Upper lobe of left lung (tissue), 4 donors: Measurements from ENCODE around the gene SPCS3.

Source experiments
- CTCF ChIP-seq, 6 experiments: fragments of 450-650 bp in 4 of 6; fragments of 200-600 bp in 2 of 6; sonication (generic) in 2 of 6; IDR thresholded peaks; one replicate each; pipeline ENCODE4 v1.5.1; 2016 to 2019; ENCODE audit warnings: antibody characterized with exemption in 6 of 6
- EP300 ChIP-seq, 4 donors: sonication (generic); formaldehyde crosslinking; IDR thresholded peaks; one replicate each; pipeline ENCODE4 v1.5.1; 2017; ENCODE audit warnings: antibody characterized with exemption in 4 of 4, control low read depth in 2 of 4
- POLR2AphosphoS5 ChIP-seq, 2 donors: sonication (generic); formaldehyde crosslinking; IDR thresholded peaks; one replicate each; pipeline ENCODE4 v1.5.1; 2017; ENCODE audit warnings: antibody characterized with exemption in 2 of 2

GRCh38 chr4:176343286-176343685 is 23.5 kb downstream of the SPCS3 start:
- TF ChIP-seq CTCF (IDR thresholded peaks at IDR 0.05) (no peak), EP300 (IDR thresholded peaks at IDR 0.05) (no peak), POLR2AphosphoS5 (IDR thresholded peaks at IDR 0.05) (no peak)
